Esophagus squamous epithelium (tissue), 4 donors: ENCODE data around the gene MAP1S.

ENCODE experiments used
- CTCF ChIP-seq, 6 experiments: fragments of 450-650 bp in 4 of 6; fragments of 200-600 bp in 2 of 6; sonication (generic) in 2 of 6; IDR thresholded peaks; one replicate each; pipeline ENCODE4 v1.5.1; 2016 to 2019; ENCODE audit warnings: antibody characterized with exemption in 6 of 6, mild to moderate bottlenecking in 4 of 6, moderate library complexity in 4 of 6
- POLR2A ChIP-seq, 4 donors: fragments of 450-650 bp; IDR thresholded peaks; one replicate each; pipeline ENCODE4 v1.6.1; 2017; ENCODE audit warnings: antibody characterized with exemption in 4 of 4, mild to moderate bottlenecking in 4 of 4, moderate library complexity in 3 of 4

- TF ChIP-seq POLR2A (IDR thresholded peaks at IDR 0.05) (no peak), CTCF (IDR thresholded peaks at IDR 0.05) (no peak)
These were observed 39.0 kb upstream of the MAP1S start for GRCh38 chr19:17680230-17680722.
